ENCODE measurements around the gene RDH5. TPM values are rescaled to one million over a fixed set of nuclear protein-coding genes. Genes with fewer than 3 reads are reported as not detected.
A peak's percentile ranks its signal among the peaks of the same experiment; 100 is the strongest.

Gene RDH5, protein sequence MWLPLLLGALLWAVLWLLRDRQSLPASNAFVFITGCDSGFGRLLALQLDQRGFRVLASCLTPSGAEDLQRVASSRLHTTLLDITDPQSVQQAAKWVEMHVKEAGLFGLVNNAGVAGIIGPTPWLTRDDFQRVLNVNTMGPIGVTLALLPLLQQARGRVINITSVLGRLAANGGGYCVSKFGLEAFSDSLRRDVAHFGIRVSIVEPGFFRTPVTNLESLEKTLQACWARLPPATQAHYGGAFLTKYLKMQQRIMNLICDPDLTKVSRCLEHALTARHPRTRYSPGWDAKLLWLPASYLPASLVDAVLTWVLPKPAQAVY
- 10 to 100 TPM in 1 of 2 experiments, 1 to 10 TPM in 1; 9.5 to 10.5 TPM for total RNA-seq

GRCh38 chr12:55720071-55720564, at the start of gene RDH5:
Gene RDH5 (plus strand): TSS chr12:55720393. CDS start chr12:55721185, 792 bp downstream.
- no peaks in the 10 kb centered on the region for H3K27me3 Mint-ChIP-seq
- no peaks in the 10 kb centered on the region for H3K9me3 Mint-ChIP-seq
- peaks cover 62% of the 10 kb centered on the region for H3K4me1 Mint-ChIP-seq
- H3K4me3 Mint-ChIP-seq: no peak within 1 kb of the TSS
- no peak for DNase-seq
- CTCF ChIA-PET: interaction anchor here (1.3 to 3.7 kb wide), 4 partner anchors 9 to 98 kb away, joined by 4 to 17 read pairs (median 12); partner anchors contain the start of genes CD63, ORMDL2 and SARNP
- POLR2A ChIA-PET: interaction anchor here (0.9 to 9.2 kb wide), 4 partner anchors 10 to 19 kb away, joined by 3 to 84 read pairs (median 6); partner anchors contain the start of gene CD63
- peak within 1 kb of the TSS; percentile 24 for H3K27ac Mint-ChIP-seq
- peaks cover 38% of the 10 kb centered on the region for H3K36me3 Mint-ChIP-seq (ENCODE audit: low read depth)

DNA sequence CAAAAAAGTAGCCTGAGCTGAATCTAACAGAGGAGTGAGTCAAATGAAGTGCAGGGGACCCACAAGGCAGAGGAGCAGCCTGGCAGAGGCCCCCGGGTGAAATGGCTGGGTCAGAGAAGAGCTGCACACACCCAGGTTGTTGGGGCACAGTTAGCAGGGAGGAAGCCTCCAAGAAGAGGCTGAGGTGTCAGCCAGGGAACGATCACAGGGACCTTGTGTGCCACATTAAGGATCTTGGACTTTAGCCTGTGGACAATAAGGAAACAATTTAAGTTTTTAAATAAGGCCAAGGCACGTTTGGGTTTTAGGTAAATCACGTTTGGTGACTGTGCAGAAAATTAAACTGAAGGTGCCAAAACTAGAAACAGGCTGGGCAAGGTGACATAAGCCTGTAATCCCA, 48.4 kb upstream of the RDH5 start:
- ChIA-PET CTCF (no interaction called here), POLR2A (no interaction called here)
- no peak for DNase-seq
- Mint-ChIP-seq H3K27me3 (peaks cover 19% of the 10 kb centered on the region), H3K27ac (no peak overlapping the region), H3K9me3 (no peaks in the 10 kb centered on the region), H3K36me3 (ENCODE audit: low read depth) (no peaks in the 10 kb centered on the region), H3K4me3 (no peak overlapping the region), H3K4me1 (peaks cover 2% of the 10 kb centered on the region)

- ChIA-PET CTCF (interaction anchor here (0.7 kb wide), 1 partner anchor 17 kb away, joined by 3 read pairs; no protein-coding TSS in a partner anchor), POLR2A (no interaction called here)
- no peak for DNase-seq
- H3K9me3 Mint-ChIP-seq: no peaks in the 10 kb centered on the region
- H3K36me3 Mint-ChIP-seq (ENCODE audit: low read depth): no peaks in the 10 kb centered on the region
- H3K27me3 Mint-ChIP-seq: peaks cover 19% of the 10 kb centered on the region
- no peak overlapping the region for H3K4me3 Mint-ChIP-seq
- no peaks in the 10 kb centered on the region for H3K4me1 Mint-ChIP-seq
- no peak overlapping the region for H3K27ac Mint-ChIP-seq
Observed at GRCh38 chr12:55673638-55674037, 46.6 kb upstream of the RDH5 start.

- Mint-ChIP-seq H3K27ac (no peak overlapping the region), H3K36me3 (ENCODE audit: low read depth) (no peaks in the 10 kb centered on the region), H3K4me3 (no peak overlapping the region), H3K4me1 (no peaks in the 10 kb centered on the region), H3K9me3 (no peaks in the 10 kb centered on the region), H3K27me3 (peaks cover 28% of the 10 kb centered on the region)
- POLR2A ChIA-PET: no interaction called here
- DNase-seq: no peak
- CTCF ChIA-PET: interaction anchor here (3.1 kb wide), 1 partner anchor 20 kb away, joined by 10 read pairs; no protein-coding TSS in a partner anchor
Observed at GRCh38 chr12:55675666-55676065, 44.5 kb upstream of the RDH5 start.

DNA sequence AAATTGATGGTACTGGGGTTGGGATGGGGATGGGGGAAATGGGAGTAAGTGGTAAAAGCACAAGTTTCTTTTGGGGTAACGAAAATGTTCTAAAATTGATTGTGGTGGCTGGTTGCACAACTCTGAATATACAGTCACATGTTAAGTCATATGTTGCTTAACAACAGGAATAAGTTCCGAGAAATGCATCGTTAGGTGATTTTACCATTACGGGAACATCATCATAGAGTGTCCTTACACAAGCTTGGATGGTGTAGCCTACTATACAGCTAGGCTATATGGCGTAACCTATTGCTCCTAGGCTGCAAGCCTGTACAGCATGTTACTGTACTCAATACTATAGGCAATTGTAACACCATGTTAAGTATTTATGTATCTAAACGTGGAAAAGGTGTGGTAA, 43.5 kb upstream of the RDH5 start:
- ChIA-PET POLR2A (no interaction called here), CTCF (interaction anchor here (3.1 kb wide), 1 partner anchor 21 kb away, joined by 10 read pairs; no protein-coding TSS in a partner anchor)
- Mint-ChIP-seq H3K9me3 (no peaks in the 10 kb centered on the region), H3K27me3 (peaks cover 37% of the 10 kb centered on the region), H3K4me3 (no peak overlapping the region), H3K36me3 (ENCODE audit: low read depth) (no peaks in the 10 kb centered on the region), H3K4me1 (peaks cover 1% of the 10 kb centered on the region), H3K27ac (no peak overlapping the region)
- no peak for DNase-seq

- Mint-ChIP-seq H3K27ac (no peak overlapping the region), H3K4me1 (peaks cover 1% of the 10 kb centered on the region), H3K27me3 (peaks cover 37% of the 10 kb centered on the region), H3K36me3 (ENCODE audit: low read depth) (no peaks in the 10 kb centered on the region), H3K9me3 (no peaks in the 10 kb centered on the region), H3K4me3 (no peak overlapping the region)
- ChIA-PET CTCF (no interaction called here), POLR2A (no interaction called here)
- no peak for DNase-seq
Observed at GRCh38 chr12:55679691-55680090, 40.5 kb upstream of the RDH5 start.

GRCh38 chr12:55681142-55682077, 38.8 kb upstream of the RDH5 start:
- Mint-ChIP-seq H3K36me3 (ENCODE audit: low read depth) (no peaks in the 10 kb centered on the region), H3K9me3 (no peaks in the 10 kb centered on the region), H3K27ac (no peak overlapping the region), H3K27me3 (peaks cover 31% of the 10 kb centered on the region), H3K4me3 (no peak overlapping the region), H3K4me1 (peaks cover 1% of the 10 kb centered on the region)
- POLR2A ChIA-PET: no interaction called here
- no peak for DNase-seq
- CTCF ChIA-PET: no interaction called here

DNA sequence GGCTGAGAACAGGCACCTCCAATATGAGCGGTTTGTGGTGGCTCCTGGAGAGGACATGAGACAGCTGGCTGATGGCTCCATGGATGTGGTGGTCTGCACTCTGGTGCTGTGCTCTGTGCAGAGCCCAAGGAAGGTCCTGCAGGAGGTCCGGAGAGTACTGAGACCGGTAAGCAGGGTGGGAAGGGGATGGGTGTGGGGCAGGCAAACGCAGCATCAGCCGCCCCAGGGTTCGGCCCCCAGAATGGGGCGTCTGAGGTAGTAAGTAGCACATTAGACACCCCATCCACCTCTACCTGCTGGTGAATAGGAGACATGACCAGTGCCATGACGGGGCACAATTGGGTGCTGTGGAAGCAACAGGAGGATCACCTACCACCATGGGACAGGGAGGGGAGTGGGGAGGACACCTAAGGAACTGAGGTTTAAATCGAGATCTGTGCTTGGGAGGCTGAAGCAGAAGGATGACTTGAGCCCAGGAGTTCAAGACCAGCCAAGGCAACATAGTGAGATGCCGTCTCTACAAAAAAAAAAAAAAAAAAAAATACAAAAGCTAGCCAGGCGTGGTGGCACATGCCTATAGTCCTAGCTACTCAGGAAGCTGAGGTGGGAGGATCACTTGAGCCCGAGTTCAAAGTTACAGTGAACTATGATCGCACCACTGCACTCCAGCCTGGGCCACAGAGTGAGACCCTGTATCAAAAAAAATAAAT, 38.0 kb upstream of the RDH5 start:
- POLR2A ChIA-PET: no interaction called here
- Mint-ChIP-seq H3K9me3 (no peaks in the 10 kb centered on the region), H3K27me3 (peaks cover 33% of the 10 kb centered on the region), H3K27ac (no peak overlapping the region), H3K36me3 (ENCODE audit: low read depth) (no peaks in the 10 kb centered on the region), H3K4me3 (no peak overlapping the region), H3K4me1 (peaks cover 1% of the 10 kb centered on the region)
- no peak for DNase-seq
- CTCF ChIA-PET: no interaction called here

GRCh38 chr12:55683676-55684075, 36.5 kb upstream of the RDH5 start:
- no peak overlapping the region for H3K4me3 Mint-ChIP-seq

DNA sequence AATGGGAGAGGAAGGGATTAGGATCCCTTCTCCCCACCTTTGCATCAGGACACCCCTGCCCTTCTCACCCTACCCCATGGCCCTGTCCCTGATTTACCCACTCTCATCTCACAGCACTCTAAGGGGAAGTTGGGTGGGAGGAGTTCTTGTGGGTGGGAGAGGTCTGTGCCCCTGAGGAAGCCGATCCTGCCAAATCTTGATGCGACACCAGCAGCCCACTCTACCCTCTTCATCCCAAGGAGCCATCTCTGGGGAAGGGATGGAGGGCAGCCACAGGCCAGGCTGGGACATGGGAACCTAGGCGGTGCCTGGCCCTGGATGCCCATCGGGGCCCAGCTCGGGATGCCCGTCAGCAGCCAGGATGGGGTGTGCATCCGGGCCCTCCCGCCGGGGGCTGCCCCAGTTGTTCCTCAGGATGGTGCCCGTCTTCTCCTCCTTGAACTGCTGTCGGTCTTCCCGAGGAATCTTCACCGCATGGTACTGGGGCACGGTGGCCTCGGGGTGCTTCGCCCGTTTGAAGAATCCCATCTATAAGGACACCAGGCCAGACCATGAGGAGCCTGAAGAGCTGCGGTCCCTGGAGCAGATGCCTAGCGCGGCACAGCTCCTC, 35.3 kb upstream of the RDH5 start:
- H3K4me3 Mint-ChIP-seq: no peak overlapping the region
- H3K36me3 Mint-ChIP-seq (ENCODE audit: low read depth): no peaks in the 10 kb centered on the region
- H3K27ac Mint-ChIP-seq: no peak overlapping the region
- peaks cover 1% of the 10 kb centered on the region for H3K4me1 Mint-ChIP-seq
- no peaks in the 10 kb centered on the region for H3K9me3 Mint-ChIP-seq
- ChIA-PET CTCF (no interaction called here), POLR2A (no interaction called here)
- no peak for DNase-seq
- H3K27me3 Mint-ChIP-seq: peaks cover 28% of the 10 kb centered on the region

More at GRCh38 chr12:55683676-55684075, 36.5 kb upstream of the RDH5 start:
- ChIA-PET CTCF (no interaction called here), POLR2A (no interaction called here)
- H3K27ac Mint-ChIP-seq: no peak overlapping the region
- DNase-seq: no peak
- no peaks in the 10 kb centered on the region for H3K36me3 Mint-ChIP-seq (ENCODE audit: low read depth)
- H3K9me3 Mint-ChIP-seq: no peaks in the 10 kb centered on the region
- peaks cover 1% of the 10 kb centered on the region for H3K4me1 Mint-ChIP-seq
- peaks cover 33% of the 10 kb centered on the region for H3K27me3 Mint-ChIP-seq

- ChIA-PET POLR2A (no interaction called here), CTCF (no interaction called here)
- H3K9me3 Mint-ChIP-seq: no peaks in the 10 kb centered on the region
- no peak overlapping the region for H3K4me3 Mint-ChIP-seq
- peaks cover 25% of the 10 kb centered on the region for H3K27me3 Mint-ChIP-seq
- no peaks in the 10 kb centered on the region for H3K36me3 Mint-ChIP-seq (ENCODE audit: low read depth)
- H3K4me1 Mint-ChIP-seq: peaks cover 1% of the 10 kb centered on the region
- H3K27ac Mint-ChIP-seq: no peak overlapping the region
- DNase-seq: no peak
Observed at GRCh38 chr12:55685671-55686070, 34.5 kb upstream of the RDH5 start.

- ChIA-PET CTCF (no interaction called here), POLR2A (no interaction called here)
- Mint-ChIP-seq H3K4me3 (no peak overlapping the region), H3K27ac (no peak overlapping the region), H3K4me1 (peaks cover 1% of the 10 kb centered on the region), H3K36me3 (ENCODE audit: low read depth) (no peaks in the 10 kb centered on the region), H3K9me3 (no peaks in the 10 kb centered on the region), H3K27me3 (peaks cover 17% of the 10 kb centered on the region)
- DNase-seq: no peak
Observed at GRCh38 chr12:55686366-55687010, 33.7 kb upstream of the RDH5 start.
